ENCODE data around the gene LOXL3. TPM values are rescaled to one million over a fixed set of nuclear protein-coding genes. Genes with fewer than 3 reads are reported as not detected.

LOXL3 gene
- total RNA-seq, 5 donors from 2014 or later (not counting 1 experiment from before 2014, with no cell fraction given): 0.10 to 0.47 (median 0.38) TPM; not detected in 1

- no peak overlapping the region for H3K27ac ChIP-seq (ENCODE audit: low read length)
- no peaks in the 10 kb centered on the region for H3K9me3 ChIP-seq
- peaks cover 3 to 25% of the 10 kb centered on the region in 2 donors for H3K36me3 ChIP-seq (ENCODE audit: control insufficient read depth in 2 of 2, extremely low read depth in 1 of 2, insufficient read depth in 1 of 2, low read length in 1 of 2)
- ATAC-seq (replicated peaks in 1 of 4) (no peak), DNase-seq (no peak)
- H3K4me1 ChIP-seq (ENCODE audit: control insufficient read depth in 1 of 2, extremely low read depth in 1 of 2, insufficient read depth in 2 of 2, low read length in 2 of 2): peaks cover 5 to 18% of the 10 kb centered on the region in 2 experiments
- no peak overlapping the region for H3K27ac Mint-ChIP-seq
- 100% methylated on average over 1 of the region's 9 CpGs for WGBS (ENCODE audit: insufficient coverage)
- H3K4me3 ChIP-seq (ENCODE audit: control insufficient read depth in 1 of 2, extremely low read depth in 1 of 2, low read length in 1 of 2): no peak overlapping the region
- no peaks in the 10 kb centered on the region for H3K9me3 Mint-ChIP-seq
- H3K4me1 Mint-ChIP-seq: peaks cover 14 to 23% (median 22%) of the 10 kb centered on the region in 3 donors
- H3K27me3 Mint-ChIP-seq: peaks cover 19 to 20% of the 10 kb centered on the region in 2 donors
- H3K27me3 ChIP-seq (replicated peaks in 1 of 2; ENCODE audit: control insufficient read depth in 2 of 2, extremely low read depth in 1 of 2, insufficient read depth in 2 of 2, low read length in 1 of 2): peaks cover 2 to 13% of the 10 kb centered on the region in 2 experiments
- CTCF ChIA-PET: interaction anchor here in 1 of 2 donors (0.5 kb wide), 1 partner anchor 625 kb away, joined by 4 read pairs; no protein-coding TSS in a partner anchor
- no peak overlapping the region for H3K4me3 Mint-ChIP-seq
- H3K36me3 Mint-ChIP-seq: peaks cover 25% of the 10 kb centered on the region
- POLR2A ChIA-PET: no interaction called here
Observed at GRCh38 chr2:74524005-74524404, 29.7 kb downstream of the LOXL3 start.

- 85% methylated on average over 3 of the region's 3 CpGs for WGBS (ENCODE audit: insufficient coverage)
- H3K36me3 Mint-ChIP-seq: peaks cover 15% of the 10 kb centered on the region
- Histone ChIP-seq H3K36me3 (ENCODE audit: control insufficient read depth in 2 of 2, extremely low read depth in 1 of 2, insufficient read depth in 1 of 2, low read length in 1 of 2) (peaks cover 3 to 15% of the 10 kb centered on the region in 2 donors), H3K4me1 (ENCODE audit: control insufficient read depth in 1 of 2, extremely low read depth in 1 of 2, insufficient read depth in 2 of 2, low read length in 2 of 2) (peaks cover 0 to 3% of the 10 kb centered on the region in 2 experiments), H3K27me3 (replicated peaks in 1 of 2; ENCODE audit: control insufficient read depth in 2 of 2, extremely low read depth in 1 of 2, insufficient read depth in 2 of 2, low read length in 1 of 2) (peaks cover 2 to 26% of the 10 kb centered on the region in 2 experiments), H3K27ac (ENCODE audit: low read length) (no peak overlapping the region), H3K9me3 (no peaks in the 10 kb centered on the region), H3K4me3 (ENCODE audit: control insufficient read depth in 1 of 2, extremely low read depth in 1 of 2, low read length in 1 of 2) (no peak overlapping the region)
- ATAC-seq (replicated peaks in 1 of 4) (no peak), DNase-seq (no peak)
- no peaks in the 10 kb centered on the region for H3K9me3 Mint-ChIP-seq
- H3K4me3 Mint-ChIP-seq: no peak overlapping the region
- H3K27me3 Mint-ChIP-seq: peaks cover 33 to 34% of the 10 kb centered on the region in 2 donors
- ChIA-PET POLR2A (interaction anchor here in 1 of 2 donors (0.5 kb wide), 1 partner anchor 16 kb away, joined by 3 read pairs; no protein-coding TSS in a partner anchor), CTCF (no interaction called here)
- no peak overlapping the region for H3K27ac Mint-ChIP-seq
- H3K4me1 Mint-ChIP-seq: peaks cover 3 to 10% (median 9%) of the 10 kb centered on the region in 3 donors
Observed at GRCh38 chr2:74522516-74522915, 31.2 kb downstream of the LOXL3 start.

- ChIA-PET POLR2A (no interaction called here), CTCF (interaction anchor here in 1 of 2 donors (0.5 kb wide), 1 partner anchor 370 kb away, joined by 3 read pairs; no protein-coding TSS in a partner anchor)
- Mint-ChIP-seq H3K9me3 (no peaks in the 10 kb centered on the region), H3K27me3 (peaks cover 56 to 76% of the 10 kb centered on the region in 2 donors), H3K27ac (no peak overlapping the region), H3K4me1 (peaks cover 14 to 29% (median 21%) of the 10 kb centered on the region in 3 donors), H3K36me3 (no peaks in the 10 kb centered on the region), H3K4me3 (peak overlapping the region; percentile 70 to 75 (median 74))
- DNase-seq: no peak
- WGBS (ENCODE audit: insufficient coverage): 81% methylated on average over 5 of the region's 13 CpGs
- Histone ChIP-seq H3K36me3 (ENCODE audit: control insufficient read depth in 2 of 2, extremely low read depth in 1 of 2, insufficient read depth in 1 of 2, low read length in 1 of 2) (no peaks in the 10 kb centered on the region), H3K27me3 (replicated peaks in 1 of 2; ENCODE audit: control insufficient read depth in 2 of 2, extremely low read depth in 1 of 2, insufficient read depth in 2 of 2, low read length in 1 of 2) (peaks cover 9 to 82% of the 10 kb centered on the region in 2 experiments), H3K9me3 (no peaks in the 10 kb centered on the region), H3K4me3 (ENCODE audit: control insufficient read depth in 1 of 2, extremely low read depth in 1 of 2, low read length in 1 of 2) (peak overlapping the region; percentile 28 to 66), H3K27ac (ENCODE audit: low read length) (no peak overlapping the region), H3K4me1 (ENCODE audit: control insufficient read depth in 1 of 2, extremely low read depth in 1 of 2, insufficient read depth in 2 of 2, low read length in 2 of 2) (peaks cover 7 to 36% of the 10 kb centered on the region in 2 experiments)
- no peak for ATAC-seq (replicated peaks in 1 of 4)
Observed at GRCh38 chr2:74516650-74517049, 37.1 kb downstream of the LOXL3 start.

- CTCF ChIA-PET: interaction anchor here in 1 of 2 donors (0.5 kb wide), 1 partner anchor 369 kb away, joined by 3 read pairs; no protein-coding TSS in a partner anchor
- peak overlapping the region; percentile 70 to 75 (median 74) for H3K4me3 Mint-ChIP-seq
- Histone ChIP-seq H3K4me1 (ENCODE audit: control insufficient read depth in 1 of 2, extremely low read depth in 1 of 2, insufficient read depth in 2 of 2, low read length in 2 of 2) (peaks cover 7 to 36% of the 10 kb centered on the region in 2 experiments), H3K9me3 (no peaks in the 10 kb centered on the region), H3K36me3 (ENCODE audit: control insufficient read depth in 2 of 2, extremely low read depth in 1 of 2, insufficient read depth in 1 of 2, low read length in 1 of 2) (no peaks in the 10 kb centered on the region), H3K4me3 (ENCODE audit: control insufficient read depth in 1 of 2, extremely low read depth in 1 of 2, low read length in 1 of 2) (peak overlapping the region; percentile 28 to 66), H3K27ac (ENCODE audit: low read length) (no peak overlapping the region), H3K27me3 (replicated peaks in 1 of 2; ENCODE audit: control insufficient read depth in 2 of 2, extremely low read depth in 1 of 2, insufficient read depth in 2 of 2, low read length in 1 of 2) (peaks cover 9 to 83% of the 10 kb centered on the region in 2 experiments)
- DNase-seq: peak in 34 of 35 experiments; percentile 18 to 75 (median 60)
- 6% methylated on average over 65 of the region's 72 CpGs for WGBS (ENCODE audit: insufficient coverage)
- H3K36me3 Mint-ChIP-seq: no peaks in the 10 kb centered on the region
- peaks cover 14 to 29% (median 21%) of the 10 kb centered on the region in 3 donors for H3K4me1 Mint-ChIP-seq
- POLR2A ChIA-PET: no interaction called here
- H3K27ac Mint-ChIP-seq: no peak overlapping the region
- H3K9me3 Mint-ChIP-seq: no peaks in the 10 kb centered on the region
- peak; percentile 79 to 93 (median 83) for ATAC-seq (replicated peaks in 1 of 4)
- H3K27me3 Mint-ChIP-seq: peaks cover 55 to 79% of the 10 kb centered on the region in 2 donors
Observed at GRCh38 chr2:74515981-74516633, 37.6 kb downstream of the LOXL3 start.

- peak overlapping the region; percentile 31 to 66 for H3K4me3 ChIP-seq (ENCODE audit: control insufficient read depth in 1 of 2, extremely low read depth in 1 of 2, low read length in 1 of 2)
- DNase-seq (peak in 2 of 35 experiments; percentile 16 to 29), ATAC-seq (replicated peaks in 1 of 4) (peak in 3 of 4 experiments; percentile 4 to 27 (median 21))
- Mint-ChIP-seq H3K4me1 (peaks cover 14 to 29% (median 21%) of the 10 kb centered on the region in 3 donors), H3K9me3 (no peaks in the 10 kb centered on the region), H3K4me3 (peak overlapping the region; percentile 65 to 74 (median 70)), H3K36me3 (no peaks in the 10 kb centered on the region), H3K27me3 (peaks cover 54 to 74% of the 10 kb centered on the region in 2 donors), H3K27ac (no peak overlapping the region)
- 8% methylated on average over 51 of the region's 60 CpGs for WGBS (ENCODE audit: insufficient coverage)
- CTCF ChIA-PET: no interaction called here
- H3K27ac ChIP-seq (ENCODE audit: low read length): no peak overlapping the region
- peaks cover 7 to 36% of the 10 kb centered on the region in 2 experiments for H3K4me1 ChIP-seq (ENCODE audit: control insufficient read depth in 1 of 2, extremely low read depth in 1 of 2, insufficient read depth in 2 of 2, low read length in 2 of 2)
- H3K9me3 ChIP-seq: no peaks in the 10 kb centered on the region
- peaks cover 13 to 84% of the 10 kb centered on the region in 2 experiments for H3K27me3 ChIP-seq (replicated peaks in 1 of 2; ENCODE audit: control insufficient read depth in 2 of 2, extremely low read depth in 1 of 2, insufficient read depth in 2 of 2, low read length in 1 of 2)
- H3K36me3 ChIP-seq (ENCODE audit: control insufficient read depth in 2 of 2, extremely low read depth in 1 of 2, insufficient read depth in 1 of 2, low read length in 1 of 2): no peaks in the 10 kb centered on the region
- POLR2A ChIA-PET: interaction anchor here in 1 of 2 donors (0.6 kb wide), 1 partner anchor 69 kb away, joined by 3 read pairs; no protein-coding TSS in a partner anchor
Observed at GRCh38 chr2:74515271-74515980, 38.3 kb downstream of the LOXL3 start.
